Activated CD4-positive, alpha-beta T cell treated with anti-CD3 and anti-CD28 coated beads, Interleukin-2, amount 50 U/mL, for 16 hours (primary cell): ENCODE data around the gene PCDHA1.

Experiments used
- DNase-seq: peaks from one replicate; pipeline ENCODE4 v3.0.0-alpha.2; 2020

PCDHA1 gene

DNA sequence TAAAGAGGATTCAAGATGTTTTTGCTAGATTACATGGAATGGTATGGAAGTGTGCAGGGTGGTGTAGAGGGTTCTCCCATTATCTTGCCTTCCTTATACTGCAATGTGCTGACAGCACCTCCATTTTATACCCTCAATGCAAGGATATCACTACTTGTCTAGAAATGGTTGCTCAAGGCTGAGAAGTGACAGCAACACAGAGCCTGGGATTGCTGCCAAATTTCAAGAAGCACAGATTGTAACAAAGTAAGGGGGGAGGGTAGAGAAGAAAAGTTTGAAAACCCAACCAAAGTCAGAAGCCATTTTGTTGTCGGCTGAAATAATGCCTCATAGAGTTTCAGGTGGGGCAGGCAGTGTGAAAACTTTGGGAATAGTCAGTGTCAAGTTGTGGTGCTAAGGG, 210.1 kb downstream of the PCDHA1 start:
- no peak for DNase-seq

GRCh38 chr5:140998921-140999410, 213.0 kb downstream of the PCDHA1 start:
- DNase-seq, result no peak

DNA sequence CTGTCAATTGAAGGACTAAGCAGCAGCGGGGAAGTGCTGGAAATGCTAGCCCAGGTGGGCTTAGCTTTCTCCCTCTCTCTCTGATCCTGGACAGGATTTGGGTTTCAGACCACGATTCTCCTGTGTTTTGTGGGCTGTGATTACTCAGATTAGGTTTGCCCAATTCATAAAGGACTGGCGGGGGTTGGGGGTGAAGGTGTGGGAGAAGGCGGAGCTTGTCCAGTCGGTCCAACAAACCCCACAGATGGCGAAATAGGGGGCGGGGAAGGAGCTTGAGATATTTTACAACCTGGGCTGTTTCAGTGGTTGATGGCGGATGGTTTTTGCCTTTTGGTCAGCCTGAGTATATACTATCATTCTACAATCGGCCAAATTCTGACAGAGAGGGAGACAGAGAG, 215.5 kb downstream of the PCDHA1 start:
- DNase-seq, result no peak

DNA sequence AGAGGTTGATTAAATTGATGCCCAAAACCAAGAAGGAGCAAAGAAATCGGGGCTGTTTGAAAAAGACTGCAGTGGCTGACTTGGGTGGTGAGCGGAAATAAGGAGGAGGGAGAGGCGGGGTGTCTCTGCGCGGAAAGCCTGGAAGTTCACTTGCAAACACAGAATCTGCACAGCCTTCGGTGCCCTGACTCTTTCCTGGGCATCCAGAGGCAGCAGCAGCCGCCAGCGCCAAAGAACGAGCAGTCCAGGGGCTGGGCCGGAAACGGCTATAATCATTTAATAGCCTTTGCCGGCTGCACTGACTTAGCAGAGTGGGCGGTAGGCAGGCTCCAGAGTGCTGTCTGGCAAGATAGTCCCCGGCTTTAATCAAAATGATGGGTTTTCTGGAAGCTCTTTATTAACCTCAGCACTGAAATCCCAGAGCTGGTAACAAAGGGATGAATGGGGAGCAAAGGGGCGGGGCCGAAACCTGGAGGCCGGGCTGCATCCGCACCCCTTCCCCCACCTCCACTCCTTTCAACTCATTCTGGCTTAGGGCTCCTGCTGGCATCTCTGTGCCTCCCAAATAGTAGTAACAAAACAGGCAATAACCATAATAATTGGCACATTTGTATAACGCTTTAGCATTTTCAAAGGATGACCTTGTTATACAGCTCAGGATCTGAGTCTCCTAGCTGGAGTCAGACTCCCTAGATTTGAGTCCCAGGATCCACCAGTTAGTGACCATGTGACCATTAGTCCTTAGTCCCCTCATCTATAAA, 216.1 kb downstream of the PCDHA1 start:
- DNase-seq, result no peak

DNA sequence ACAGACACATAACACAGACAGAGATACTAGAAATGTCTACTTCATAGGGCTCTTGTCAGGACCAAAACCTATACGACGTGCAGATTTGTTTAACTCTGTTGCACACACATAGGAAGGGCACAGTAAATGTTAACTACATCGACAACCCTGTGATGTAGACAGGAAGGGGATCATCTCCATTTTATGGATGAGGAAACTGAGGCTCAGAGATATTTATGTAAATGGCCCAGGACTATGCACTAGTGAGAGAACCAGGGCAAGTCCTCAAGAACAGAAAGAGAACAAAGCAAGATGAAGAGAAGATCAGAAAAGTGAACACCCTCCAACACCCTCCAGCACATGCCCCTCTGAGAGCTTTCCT, 216.6 kb downstream of the PCDHA1 start:
- no peak for DNase-seq

GRCh38 chr5:141003031-141003430, 217.1 kb downstream of the PCDHA1 start:
- no peak for DNase-seq

- no peak for DNase-seq
Observed at GRCh38 chr5:141003791-141004611, 218.1 kb downstream of the PCDHA1 start.

GRCh38 chr5:141007791-141008190, 221.9 kb downstream of the PCDHA1 start:
- DNase-seq, result no peak

GRCh38 chr5:141010047-141010793, 224.3 kb downstream of the PCDHA1 start:
- DNase-seq, result no peak

DNA sequence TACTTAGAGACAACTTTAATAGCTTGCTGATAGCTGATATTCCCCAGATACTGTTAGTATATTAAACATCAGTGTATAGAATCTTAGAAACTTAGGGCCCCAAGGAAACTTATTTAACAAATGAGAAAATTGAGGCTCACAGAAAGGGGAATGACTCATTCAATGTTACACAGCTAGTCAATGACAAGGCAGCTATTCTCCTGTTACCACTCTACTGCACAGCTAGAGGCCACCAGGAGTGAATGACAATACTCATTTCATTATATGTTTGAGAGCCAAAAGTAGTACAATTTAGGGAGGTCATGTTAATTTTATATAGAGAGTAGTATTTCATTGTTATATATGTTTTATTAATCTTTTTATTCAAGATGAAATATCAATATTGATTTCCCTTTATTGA, 232.0 kb downstream of the PCDHA1 start:
- DNase-seq, result no peak

GRCh38 chr5:141022384-141022783, 236.4 kb downstream of the PCDHA1 start:
- no peak for DNase-seq

DNA sequence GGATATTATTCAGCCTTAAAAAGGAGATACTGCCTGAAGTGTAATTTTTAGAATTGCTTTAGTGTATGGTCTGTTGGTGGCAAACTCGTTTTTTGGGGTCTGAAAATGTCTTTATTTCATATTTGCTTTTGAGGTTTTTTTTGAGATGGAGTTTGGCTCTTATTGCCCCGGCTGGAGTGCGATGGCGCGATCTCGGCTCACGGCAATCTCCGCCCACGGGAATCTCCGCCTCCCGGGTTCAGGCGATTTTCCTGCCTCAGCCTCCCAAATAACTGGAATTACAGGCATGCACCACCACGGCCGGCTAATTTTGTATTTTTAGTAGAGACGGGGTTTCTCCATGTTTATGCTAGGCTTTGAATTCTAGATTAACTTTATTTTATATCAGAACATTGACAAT, 245.1 kb downstream of the PCDHA1 start:
- DNase-seq, result no peak

DNA sequence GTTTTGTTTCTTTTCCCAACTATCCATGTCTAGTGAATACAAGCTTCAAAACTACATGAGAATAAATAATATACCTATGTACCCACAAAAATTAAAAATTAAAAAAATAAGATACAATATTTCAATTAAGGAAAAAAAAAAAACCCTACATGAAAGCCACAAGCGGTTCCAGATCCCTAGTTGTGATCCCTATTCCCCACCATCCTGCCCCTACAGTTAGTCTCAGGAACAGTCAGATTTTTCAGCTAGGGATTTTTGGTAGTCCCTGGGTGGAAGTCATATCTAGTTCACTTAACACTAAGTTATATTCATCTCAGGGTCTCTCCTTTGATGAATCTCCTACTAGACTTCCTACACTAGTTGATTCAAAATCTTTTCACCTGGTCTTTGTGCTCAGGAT, 246.7 kb downstream of the PCDHA1 start:
- no peak for DNase-seq

- DNase-seq, result no peak
Observed at GRCh38 chr5:141039061-141039460, 253.1 kb downstream of the PCDHA1 start.

- no peak for DNase-seq
Observed at GRCh38 chr5:141039517-141039916, 253.6 kb downstream of the PCDHA1 start.

DNA sequence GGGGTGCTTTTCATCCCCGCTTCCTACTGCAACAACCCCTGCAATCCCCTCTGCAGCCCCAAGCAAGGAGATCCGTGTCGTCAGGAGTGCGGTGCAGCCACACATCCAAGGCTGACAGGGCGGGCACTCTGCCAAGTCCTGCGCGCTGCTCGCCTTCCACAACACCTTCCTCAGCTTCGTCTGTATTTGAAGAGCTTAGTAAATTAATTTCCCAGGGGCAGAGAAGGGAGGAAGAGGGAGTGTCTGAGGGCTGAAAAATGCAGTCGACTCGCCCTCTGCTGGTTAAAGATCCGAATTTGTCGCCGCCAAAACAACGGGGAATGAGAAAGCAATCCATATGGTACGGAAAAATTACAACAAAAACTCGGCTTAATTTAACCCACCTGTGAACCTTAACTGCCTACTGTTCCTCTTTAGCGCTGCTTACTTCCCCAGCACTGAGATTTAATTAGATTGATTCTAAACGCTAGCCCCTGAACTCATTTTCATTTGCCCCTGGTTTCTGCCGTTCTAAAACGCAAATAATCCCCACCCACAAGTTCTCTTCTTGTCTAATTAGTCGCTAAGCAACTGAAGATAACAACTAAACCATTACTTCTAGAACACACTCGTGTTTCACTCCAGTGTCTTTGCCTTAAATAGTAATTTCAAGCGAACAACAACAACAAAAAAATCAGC, 254.3 kb downstream of the PCDHA1 start:
- DNase-seq, result no peak

GRCh38 chr5:141040771-141041426, 255.0 kb downstream of the PCDHA1 start:
- DNase-seq, result peak; percentile 74

- no peak for DNase-seq
Observed at GRCh38 chr5:141041427-141041785, 255.5 kb downstream of the PCDHA1 start.

DNA sequence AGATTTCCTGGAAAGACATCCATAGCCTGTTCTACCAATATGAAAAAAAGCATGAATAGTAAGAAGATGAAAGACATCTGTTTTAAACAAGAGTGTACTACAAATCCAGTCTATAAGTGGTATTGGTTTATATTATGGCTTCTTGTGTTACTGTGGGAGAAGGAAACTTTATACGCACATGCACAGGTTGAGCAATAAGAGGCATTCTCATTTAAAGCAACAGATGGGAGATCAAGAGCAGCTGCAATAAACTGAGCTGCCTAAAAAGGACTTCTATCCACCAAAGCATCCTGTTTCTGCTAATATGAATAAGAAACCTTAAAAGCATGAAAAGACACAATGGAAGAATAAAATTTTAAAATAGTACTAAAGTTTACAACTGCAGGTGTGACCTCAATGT, 256.6 kb downstream of the PCDHA1 start:
- DNase-seq, result no peak

- DNase-seq, result no peak
Observed at GRCh38 chr5:141050622-141051520, 264.9 kb downstream of the PCDHA1 start, which contains the start of gene PCDHB1. Gene PCDHB1, plus strand, starts transcription at chr5:141051374. Its CDS starts 97 bp downstream, at chr5:141051471.

DNA sequence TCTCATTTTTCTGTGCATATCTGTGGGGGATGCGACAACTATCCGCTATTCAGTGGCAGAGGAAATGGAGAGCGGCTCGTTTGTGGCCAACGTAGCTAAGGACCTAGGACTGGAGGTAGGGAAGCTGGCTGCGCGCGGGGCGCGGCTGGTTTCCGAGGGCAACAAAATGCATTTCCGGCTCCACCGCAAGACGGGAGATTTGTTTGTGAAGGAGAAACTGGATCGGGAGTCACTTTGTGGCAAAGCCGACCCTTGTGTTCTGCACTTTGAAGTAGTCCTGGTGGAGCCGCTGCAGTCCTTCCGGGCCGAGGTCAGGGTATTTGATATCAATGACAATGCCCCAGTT, 265.6 kb downstream of the PCDHA1 start:
- DNase-seq, result no peak
